Endodermal cell (in vitro differentiated cells): Measurements from ENCODE around the gene SLC35D1. TPM values are rescaled to one million over a fixed set of nuclear protein-coding genes. Genes with fewer than 3 reads are reported as not detected.
"Not testable (repeated sequence)": the region's sequence is repeated elsewhere in the genome, so short reads cannot be mapped to it uniquely, and the experiment has no call there.

Experiments
- DNase-seq: peaks from one replicate; pipeline ENCODE4 v3.0.0-alpha.2; 2017
- H3K27ac ChIP-seq: 2 replicates; pipeline ENCODE4 v1.5.1; 2013; ENCODE audit warnings: mild to moderate bottlenecking, low read depth, low read length, moderate library complexity
- H3K27me3 ChIP-seq: 2 replicates; pipeline ENCODE4 v1.6.1; 2013; ENCODE audit warnings: mild to moderate bottlenecking, low read length, moderate library complexity; ENCODE audit not compliant: insufficient read depth, control insufficient read depth, poor library complexity, severe bottlenecking
- H3K36me3 ChIP-seq: 2 replicates; pipeline ENCODE4 v1.7.0; 2013; ENCODE audit warnings: mild to moderate bottlenecking, low read length, moderate library complexity; ENCODE audit not compliant: control insufficient read depth, insufficient read depth
- H3K4me1 ChIP-seq: one replicate; pipeline ENCODE4 v1.7.0; 2013; ENCODE audit warnings: low read length; ENCODE audit not compliant: control insufficient read depth, insufficient read depth
- H3K4me3 ChIP-seq: 2 replicates; pipeline ENCODE4 v1.5.1; 2013; ENCODE audit warnings: mild to moderate bottlenecking, low read length, moderate library complexity
- H3K9ac ChIP-seq: 2 replicates; pipeline ENCODE4 v1.6.1; 2013; ENCODE audit warnings: mild to moderate bottlenecking, low read length, moderate library complexity; ENCODE audit not compliant: poor library complexity, severe bottlenecking; ENCODE audit errors: extremely low read depth
- H3K9me3 ChIP-seq: 2 replicates; pipeline ENCODE4 v1.6.1; 2013; ENCODE audit warnings: mild to moderate bottlenecking, low read length, moderate library complexity; ENCODE audit not compliant: control insufficient read depth
- H3K27ac Mint-ChIP-seq: 2 replicates; pipeline ENCODE4 v1.8.0; 2020; ENCODE audit warnings: mixed read lengths
- H3K27me3 Mint-ChIP-seq: 2 replicates; pipeline ENCODE4 v1.8.0; 2021; ENCODE audit warnings: mild to moderate bottlenecking, mixed read lengths; ENCODE audit not compliant: insufficient read depth
- H3K36me3 Mint-ChIP-seq: 2 replicates; pipeline ENCODE4 v1.8.0; 2020; ENCODE audit warnings: low read depth, mixed read lengths
- H3K4me1 Mint-ChIP-seq: 2 replicates; pipeline ENCODE4 v1.8.0; 2020; ENCODE audit warnings: mixed read lengths
- H3K4me3 Mint-ChIP-seq: 2 replicates; pipeline ENCODE4 v1.8.0; 2020; ENCODE audit warnings: mild to moderate bottlenecking, moderate library complexity, mixed read lengths
- H3K9me3 Mint-ChIP-seq: 2 replicates; pipeline ENCODE4 v1.8.0; 2020; ENCODE audit warnings: mild to moderate bottlenecking, mixed read lengths
- WGBS, 2 experiments: methylation state at CpG; one replicate each; pipeline versions ENCODE4 v1.1.5 to v1.1.7; 2013; ENCODE audit warnings: missing lambda C conversion rate in 2 of 2, mixed read lengths in 1 of 2; ENCODE audit not compliant: insufficient coverage in 1 of 2, insufficient read length in 1 of 2; 5-methylcytosine and 5-hydroxymethylcytosine counted together
- total RNA-seq, 2 donors: library from RNA; stranded (reverse); fragmentation: NEBNext Ultra II Directional in 1 of 2; extraction: Animal tissue kit (Norgen Biotek cat#: 25700) in 1 of 2; gene quantifications; 2 replicates in 1 of 2; 3 replicates in 1 of 2; pipeline ENCODE4 v1.2.1, GENCODE V29; 2021
- TF ChIP-seq, protein P1 (sequence below): fragments of 200-600 bp; sonication (generic); conservative IDR thresholded peaks from 2 replicates; pipeline ENCODE4 v1.5.0; 2021; ENCODE audit warnings: antibody characterized with exemption, mild to moderate bottlenecking

The SLC35D1 gene
- total RNA-seq, 2 donors from 2014 or later, result 5.5 to 5.9 TPM

DNA sequence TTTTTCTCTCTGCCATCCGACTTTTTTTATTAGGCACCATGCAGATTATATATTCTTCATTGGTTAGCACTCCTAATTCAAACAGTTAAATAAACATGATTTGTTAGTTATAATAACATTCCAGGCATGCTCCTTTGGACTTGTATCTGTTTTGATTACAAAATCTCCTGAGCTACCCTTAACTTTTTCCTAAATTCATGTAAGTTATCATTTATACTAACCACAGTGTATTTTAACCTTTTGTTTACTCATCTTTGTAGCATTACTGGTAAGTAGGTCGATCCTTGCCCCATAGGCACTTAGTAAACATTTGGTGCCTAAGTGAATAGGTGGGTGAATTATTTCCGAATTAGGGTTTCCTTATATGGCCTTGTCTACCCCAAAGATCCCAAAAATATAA, 85.4 kb downstream of the SLC35D1 start:
- peaks cover 84% of the 10 kb centered on the region for H3K36me3 ChIP-seq
- H3K27me3 ChIP-seq, result no peaks in the 10 kb centered on the region
- H3K27ac ChIP-seq, result no peak overlapping the region
- peaks cover 9% of the 10 kb centered on the region for H3K9me3 ChIP-seq
- no peak for DNase-seq
- TF ChIP-seq, protein P1, sequence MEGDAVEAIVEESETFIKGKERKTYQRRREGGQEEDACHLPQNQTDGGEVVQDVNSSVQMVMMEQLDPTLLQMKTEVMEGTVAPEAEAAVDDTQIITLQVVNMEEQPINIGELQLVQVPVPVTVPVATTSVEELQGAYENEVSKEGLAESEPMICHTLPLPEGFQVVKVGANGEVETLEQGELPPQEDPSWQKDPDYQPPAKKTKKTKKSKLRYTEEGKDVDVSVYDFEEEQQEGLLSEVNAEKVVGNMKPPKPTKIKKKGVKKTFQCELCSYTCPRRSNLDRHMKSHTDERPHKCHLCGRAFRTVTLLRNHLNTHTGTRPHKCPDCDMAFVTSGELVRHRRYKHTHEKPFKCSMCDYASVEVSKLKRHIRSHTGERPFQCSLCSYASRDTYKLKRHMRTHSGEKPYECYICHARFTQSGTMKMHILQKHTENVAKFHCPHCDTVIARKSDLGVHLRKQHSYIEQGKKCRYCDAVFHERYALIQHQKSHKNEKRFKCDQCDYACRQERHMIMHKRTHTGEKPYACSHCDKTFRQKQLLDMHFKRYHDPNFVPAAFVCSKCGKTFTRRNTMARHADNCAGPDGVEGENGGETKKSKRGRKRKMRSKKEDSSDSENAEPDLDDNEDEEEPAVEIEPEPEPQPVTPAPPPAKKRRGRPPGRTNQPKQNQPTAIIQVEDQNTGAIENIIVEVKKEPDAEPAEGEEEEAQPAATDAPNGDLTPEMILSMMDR, result no peak
- WGBS, 2 experiments, result 89% methylated on average over 3 of the region's 3 CpGs; no CpG with 5 or more reads in 1 of the 2 experiments
- H3K9ac ChIP-seq, result no peak overlapping the region
- peaks cover 67% of the 10 kb centered on the region for H3K36me3 Mint-ChIP-seq
- H3K4me3 ChIP-seq, result no peak overlapping the region
- no peaks in the 10 kb centered on the region for H3K4me1 ChIP-seq
- peaks cover 15% of the 10 kb centered on the region for H3K9me3 Mint-ChIP-seq
- no peaks in the 10 kb centered on the region for H3K4me1 Mint-ChIP-seq
- no peak overlapping the region for H3K27ac Mint-ChIP-seq
- no peaks in the 10 kb centered on the region for H3K27me3 Mint-ChIP-seq
- no peak overlapping the region for H3K4me3 Mint-ChIP-seq

DNA sequence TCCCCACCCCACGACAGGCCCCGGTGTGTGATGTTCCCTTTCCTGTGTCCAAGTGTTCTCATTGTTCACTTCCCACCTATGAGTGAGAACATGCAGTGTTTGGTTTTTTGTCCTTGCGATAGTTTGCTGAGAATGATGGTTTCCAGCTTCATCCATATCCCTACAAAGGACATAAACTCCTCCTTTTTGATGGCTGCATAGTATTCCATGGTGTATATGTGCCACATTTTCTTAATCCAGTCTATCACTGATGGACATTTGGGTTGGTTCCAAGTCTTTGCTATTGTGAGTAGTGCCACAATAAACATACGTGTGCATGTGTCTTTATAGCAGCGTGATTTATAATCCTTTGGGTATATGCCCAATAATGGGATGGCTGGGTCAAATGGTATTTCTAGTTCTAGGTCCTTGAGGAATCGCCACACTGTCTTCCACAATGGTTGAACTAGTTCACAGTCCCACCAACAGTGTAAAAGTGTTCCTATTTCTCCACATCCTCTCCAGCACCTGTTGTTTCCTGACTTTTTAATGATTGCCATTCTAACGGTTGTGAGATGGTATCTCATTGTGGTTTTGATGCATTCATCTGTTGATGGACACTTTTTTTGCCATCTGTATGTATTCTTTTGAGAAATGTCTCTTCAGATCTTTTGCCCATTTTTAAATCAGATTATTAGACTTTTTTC, 87.6 kb downstream of the SLC35D1 start:
- DNase-seq, H3K9ac ChIP-seq, H3K27me3 Mint-ChIP-seq, H3K4me1 ChIP-seq, H3K27ac Mint-ChIP-seq, H3K27me3 ChIP-seq, H3K4me3 ChIP-seq, H3K27ac ChIP-seq, H3K9me3 ChIP-seq, H3K4me1 Mint-ChIP-seq, H3K4me3 Mint-ChIP-seq: not testable (repeated sequence)
- Mint-ChIP-seq H3K36me3 (peaks cover 75% of the 10 kb centered on the region), H3K9me3 (peaks cover 15% of the 10 kb centered on the region)
- peaks cover 87% of the 10 kb centered on the region for H3K36me3 ChIP-seq
- WGBS, 2 experiments, result 100% methylated on average over 2 to 5 of the region's 7 CpGs

DNA sequence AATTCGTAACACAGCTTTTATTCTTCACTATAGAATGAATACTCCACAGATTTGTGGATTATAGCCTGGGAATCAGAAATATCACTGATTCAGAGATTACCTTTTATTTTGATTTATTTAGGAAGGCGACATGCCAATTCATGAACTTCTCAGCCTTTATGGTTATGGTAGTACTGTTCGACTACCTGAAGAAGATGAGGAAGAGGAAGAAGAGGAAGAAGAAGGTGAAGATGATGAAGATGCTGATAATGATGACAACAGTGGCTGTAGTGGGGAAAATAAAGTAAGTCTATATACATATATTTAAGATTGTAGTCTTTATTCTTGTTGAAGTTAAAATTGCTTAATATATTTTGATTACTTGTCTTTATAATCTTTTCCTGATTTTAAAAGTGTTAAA, 96.0 kb downstream of the SLC35D1 start:
- DNase-seq, result no peak
- TF ChIP-seq, protein P1, result no peak
- Histone ChIP-seq H3K4me3 (no peak overlapping the region), H3K9ac (no peak overlapping the region), H3K36me3 (peaks cover 71% of the 10 kb centered on the region), H3K9me3 (no peaks in the 10 kb centered on the region), H3K27me3 (no peaks in the 10 kb centered on the region), H3K27ac (no peak overlapping the region), H3K4me1 (no peaks in the 10 kb centered on the region)
- H3K27ac Mint-ChIP-seq, result no peak overlapping the region
- no peaks in the 10 kb centered on the region for H3K4me1 Mint-ChIP-seq
- H3K36me3 Mint-ChIP-seq, result peaks cover 65% of the 10 kb centered on the region
- no peaks in the 10 kb centered on the region for H3K27me3 Mint-ChIP-seq
- 89 to 94% methylated on average over 3 of the region's 3 CpGs for WGBS, 2 experiments
- H3K9me3 Mint-ChIP-seq, result no peaks in the 10 kb centered on the region
- no peak overlapping the region for H3K4me3 Mint-ChIP-seq

DNA sequence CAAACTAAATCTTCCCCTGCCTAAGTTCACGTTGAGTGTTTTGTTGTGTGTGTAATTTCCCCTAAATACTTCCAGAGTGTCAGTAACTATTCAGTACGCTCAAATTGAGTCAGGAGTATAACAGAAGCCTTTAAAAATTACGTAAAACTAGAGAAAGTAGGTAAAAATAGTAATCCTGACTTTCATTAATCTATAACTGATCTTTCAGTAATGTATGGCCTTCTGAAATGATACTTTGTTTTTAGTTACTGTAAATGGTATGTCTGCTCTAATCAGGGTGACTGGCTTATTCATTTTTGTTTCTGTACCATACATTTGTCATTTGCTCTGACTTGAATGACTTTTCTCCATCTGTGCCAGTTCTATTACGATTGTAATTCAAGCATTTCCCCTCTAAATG, 99.7 kb downstream of the SLC35D1 start:
- H3K36me3 ChIP-seq, result peaks cover 61% of the 10 kb centered on the region
- Mint-ChIP-seq H3K9me3 (no peaks in the 10 kb centered on the region), H3K4me3 (no peak overlapping the region), H3K27ac (no peak overlapping the region), H3K36me3 (peaks cover 59% of the 10 kb centered on the region), H3K4me1 (no peaks in the 10 kb centered on the region), H3K27me3 (no peaks in the 10 kb centered on the region)
- WGBS, 2 experiments, result 94 to 100% methylated on average over 1 to 4 of the region's 4 CpGs
- no peaks in the 10 kb centered on the region for H3K4me1 ChIP-seq
- H3K9me3 ChIP-seq, result no peaks in the 10 kb centered on the region
- no peak overlapping the region for H3K4me3 ChIP-seq
- no peaks in the 10 kb centered on the region for H3K27me3 ChIP-seq
- H3K9ac ChIP-seq, result no peak overlapping the region
- H3K27ac ChIP-seq, result no peak overlapping the region
- no peak for DNase-seq
- TF ChIP-seq, protein P1, result no peak
